Panc1 (cell line): ENCODE results near the gene ZNF324. TPM values are rescaled to one million over a fixed set of nuclear protein-coding genes. Genes with fewer than 3 reads are reported as not detected.
"Not testable (repeated sequence)": the region's sequence is repeated elsewhere in the genome, so short reads cannot be mapped to it uniquely, and the experiment has no call there.

ENCODE experiments used
- ATAC-seq: fragments of 200-7000 bp; cut with Tn5 transposase; 2 replicates; pipeline ENCODE4 v1.9.1; 2020; ENCODE audit warnings: mild to moderate bottlenecking, moderate library complexity
- BruUV-seq: library from RNA; stranded (reverse); fragments of 400-500 nt; replicated peaks from 2 replicates; lab custom pipeline; 2021; lab: Mats Ljungman, UMichigan
- CTCF ChIA-PET: fragments of 300-600 bp; sonication (Branson Sonifier 250); formaldehyde crosslinking; loops from one replicate; lab custom pipeline; 2022; ENCODE audit warnings: antibody characterized with exemption; lab: Charles Lee
- POLR2A ChIA-PET: fragments of 300-600 bp; sonication (Branson Sonifier 250); formaldehyde crosslinking; loops from one replicate; lab custom pipeline; 2022; ENCODE audit warnings: antibody characterized with exemption; lab: Charles Lee
- DNase-seq: peaks from one replicate; pipeline ENCODE4 v3.0.0-alpha.2; 2010; ENCODE audit warnings: low read depth, low spot score
- H3K27ac ChIP-seq: 2 replicates; pipeline ENCODE4 v1.5.1; 2011; ENCODE audit warnings: mild to moderate bottlenecking, low read length, inconsistent platforms
- H3K27me3 ChIP-seq: fragments of 200-500 bp; sonication (Bioruptor generic); 2 replicates; pipeline ENCODE4 v1.6.0; 2014; ENCODE audit warnings: low read length, inconsistent platforms; ENCODE audit not compliant: control insufficient read depth, insufficient read depth
- H3K36me3 ChIP-seq: fragments of 200-500 bp; sonication (Bioruptor generic); 2 replicates; pipeline ENCODE4 v1.5.1; 2014; ENCODE audit warnings: inconsistent platforms, mild to moderate bottlenecking, low read length, moderate library complexity; ENCODE audit not compliant: control insufficient read depth, insufficient read depth
- H3K4me1 ChIP-seq: 2 replicates; pipeline ENCODE4 v1.5.1; 2011; ENCODE audit warnings: inconsistent platforms, mild to moderate bottlenecking, low read length, moderate library complexity; ENCODE audit not compliant: control insufficient read depth, insufficient read depth
- H3K4me3 ChIP-seq, 2 experiments: 2 replicates each; pipeline ENCODE4 v1.5.1; 2011 to 2012; ENCODE audit warnings: low read depth in 2 of 2, low read length in 2 of 2, mild to moderate bottlenecking in 2 of 2, inconsistent platforms in 1 of 2, moderate library complexity in 1 of 2
- H3K9me3 ChIP-seq: fragments of 200-500 bp; sonication (Bioruptor generic); 2 replicates; pipeline ENCODE4 v1.5.1; 2014; ENCODE audit warnings: low read depth, mild to moderate bottlenecking, inconsistent platforms, low read length, moderate library complexity; ENCODE audit not compliant: control insufficient read depth, insufficient read depth
- POLR2AphosphoS5 ChIP-seq: IDR thresholded peaks from 2 replicates; pipeline ENCODE4 v1.6.1; 2012; ENCODE audit warnings: mild to moderate bottlenecking, low read depth, low read length, moderate library complexity
- SIN3A ChIP-seq: IDR thresholded peaks from 2 replicates; pipeline ENCODE4 v1.6.1; 2012; ENCODE audit warnings: low read depth, mild to moderate bottlenecking, low read length, moderate library complexity, borderline replicate concordance; ENCODE audit not compliant: insufficient read depth
- TCF7L2 ChIP-seq: IDR thresholded peaks from 2 replicates; pipeline ENCODE4 v1.6.1; 2011; ENCODE audit warnings: mild to moderate bottlenecking, low read depth, low read length, inconsistent platforms
- in situ Hi-C: cut with HindIII; loops from 2 replicates; pipeline ENCODE4 v1.10.0; 2016; ENCODE audit warnings: low sequenced_read_pairs, low pct_unique_long_range_greater_than_20kb
- intact Hi-C: fragments of 100-400 bp; cut with micrococcal nuclease; formaldehyde crosslinking; loops from one replicate; pipeline ENCODE4 v1.10.0; 2022; ENCODE audit not compliant: unreplicated experiment
- total RNA-seq: library from RNA; stranded (reverse); gene quantifications from one replicate; pipeline ENCODE4 v1.2.1, GENCODE V29; 2021; ENCODE audit not compliant: unreplicated experiment
- TF ChIP-seq, protein P1 (sequence below), 2 experiments: IDR thresholded peaks; 2 replicates each; pipeline ENCODE4 v1.6.1; 2011 to 2012; ENCODE audit warnings: low read depth in 2 of 2, control low read depth in 1 of 2, low read length in 1 of 2, mild to moderate bottlenecking in 1 of 2, moderate library complexity in 1 of 2; ENCODE audit not compliant: insufficient read depth in 1 of 2
- TF ChIP-seq, protein P2 (sequence below): fragments of 450-650 bp; IDR thresholded peaks from 2 replicates; pipeline ENCODE4 v1.5.1; 2017; ENCODE audit warnings: mild to moderate bottlenecking

Gene ZNF324
- total RNA-seq, 1 experiment from 2014 or later, result 12.8 TPM

DNA sequence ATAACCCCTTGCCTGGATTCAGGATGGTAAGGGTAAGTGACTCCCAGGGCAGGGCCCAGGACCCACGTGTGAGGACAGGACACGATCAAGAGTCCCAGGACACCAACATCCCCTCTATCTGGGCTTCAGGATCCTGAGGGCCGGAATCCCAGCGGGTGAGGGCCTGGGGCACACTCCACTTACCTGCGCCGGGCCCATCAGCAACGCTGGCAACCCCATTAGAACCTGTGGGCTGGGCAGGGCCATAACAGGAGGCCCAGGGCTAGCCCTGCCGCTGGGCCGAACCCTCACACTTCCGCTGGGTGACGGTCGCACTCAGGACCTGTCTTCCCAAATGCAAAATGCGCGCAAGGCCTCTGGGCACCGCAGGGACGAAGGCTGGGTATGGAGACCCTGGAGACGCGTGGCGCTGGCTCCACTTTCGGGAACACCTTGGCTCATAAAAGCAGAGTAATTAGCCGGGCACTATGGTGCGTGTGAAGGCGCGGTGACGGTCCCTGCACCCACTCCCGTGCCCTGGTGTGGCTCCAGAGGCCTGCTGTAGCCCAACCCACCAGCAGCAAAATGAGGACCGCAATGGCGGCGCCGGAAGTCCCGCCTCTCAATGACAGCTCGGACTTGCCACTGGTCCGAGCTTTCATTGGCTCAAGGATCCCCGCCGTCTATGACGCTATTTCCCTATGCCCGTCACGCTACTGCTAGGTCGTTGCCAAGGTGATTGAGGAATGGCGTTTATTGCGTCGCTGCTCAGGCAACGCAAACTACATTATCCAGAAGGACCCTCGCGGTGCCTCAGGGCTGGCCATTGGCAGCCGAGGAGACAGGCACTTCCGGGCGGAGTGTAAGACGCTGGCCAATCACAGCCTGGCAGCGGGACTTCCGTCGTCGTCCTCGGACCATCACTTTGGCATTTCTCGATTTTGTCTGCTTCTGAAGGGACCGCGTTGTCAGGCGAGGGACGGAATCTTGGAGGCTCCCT, 27.0 kb upstream of the ZNF324 start, which contains the start of gene ZNF132:
ZNF132 (minus strand) TSS at position 578 of the 979 bp plus-strand sequence; CDS start at position 246, 332 bp downstream.
- Histone ChIP-seq H3K9me3 (peaks cover 7% of the 10 kb centered on the region), H3K27ac (no peak within 1 kb of the TSS), H3K27me3 (no peaks in the 10 kb centered on the region), H3K4me1 (no peaks in the 10 kb centered on the region), H3K4me3 (peak within 1 kb of the TSS in 1 of 2 experiments; percentile 29; a peak in 1 of 4 replicates), H3K36me3 (no peaks in the 10 kb centered on the region)
- ATAC-seq (no peak), DNase-seq (no peak)
- CTCF ChIA-PET, result interaction anchor here (0.6 kb wide), 1 partner anchor 22 kb away, joined by 3 read pairs; no protein-coding TSS in a partner anchor
- TF ChIP-seq POLR2AphosphoS5 (no peak), TCF7L2 (no peak), SIN3A (no peak)
- TF ChIP-seq, protein P1, sequence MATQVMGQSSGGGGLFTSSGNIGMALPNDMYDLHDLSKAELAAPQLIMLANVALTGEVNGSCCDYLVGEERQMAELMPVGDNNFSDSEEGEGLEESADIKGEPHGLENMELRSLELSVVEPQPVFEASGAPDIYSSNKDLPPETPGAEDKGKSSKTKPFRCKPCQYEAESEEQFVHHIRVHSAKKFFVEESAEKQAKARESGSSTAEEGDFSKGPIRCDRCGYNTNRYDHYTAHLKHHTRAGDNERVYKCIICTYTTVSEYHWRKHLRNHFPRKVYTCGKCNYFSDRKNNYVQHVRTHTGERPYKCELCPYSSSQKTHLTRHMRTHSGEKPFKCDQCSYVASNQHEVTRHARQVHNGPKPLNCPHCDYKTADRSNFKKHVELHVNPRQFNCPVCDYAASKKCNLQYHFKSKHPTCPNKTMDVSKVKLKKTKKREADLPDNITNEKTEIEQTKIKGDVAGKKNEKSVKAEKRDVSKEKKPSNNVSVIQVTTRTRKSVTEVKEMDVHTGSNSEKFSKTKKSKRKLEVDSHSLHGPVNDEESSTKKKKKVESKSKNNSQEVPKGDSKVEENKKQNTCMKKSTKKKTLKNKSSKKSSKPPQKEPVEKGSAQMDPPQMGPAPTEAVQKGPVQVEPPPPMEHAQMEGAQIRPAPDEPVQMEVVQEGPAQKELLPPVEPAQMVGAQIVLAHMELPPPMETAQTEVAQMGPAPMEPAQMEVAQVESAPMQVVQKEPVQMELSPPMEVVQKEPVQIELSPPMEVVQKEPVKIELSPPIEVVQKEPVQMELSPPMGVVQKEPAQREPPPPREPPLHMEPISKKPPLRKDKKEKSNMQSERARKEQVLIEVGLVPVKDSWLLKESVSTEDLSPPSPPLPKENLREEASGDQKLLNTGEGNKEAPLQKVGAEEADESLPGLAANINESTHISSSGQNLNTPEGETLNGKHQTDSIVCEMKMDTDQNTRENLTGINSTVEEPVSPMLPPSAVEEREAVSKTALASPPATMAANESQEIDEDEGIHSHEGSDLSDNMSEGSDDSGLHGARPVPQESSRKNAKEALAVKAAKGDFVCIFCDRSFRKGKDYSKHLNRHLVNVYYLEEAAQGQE (IDR thresholded peaks at IDR 0.05; ENCODE audit: insufficient read depth in 1 of 2, low read depth in 2 of 2, low read length in 1 of 2), result no peak
- TF ChIP-seq, protein P2, sequence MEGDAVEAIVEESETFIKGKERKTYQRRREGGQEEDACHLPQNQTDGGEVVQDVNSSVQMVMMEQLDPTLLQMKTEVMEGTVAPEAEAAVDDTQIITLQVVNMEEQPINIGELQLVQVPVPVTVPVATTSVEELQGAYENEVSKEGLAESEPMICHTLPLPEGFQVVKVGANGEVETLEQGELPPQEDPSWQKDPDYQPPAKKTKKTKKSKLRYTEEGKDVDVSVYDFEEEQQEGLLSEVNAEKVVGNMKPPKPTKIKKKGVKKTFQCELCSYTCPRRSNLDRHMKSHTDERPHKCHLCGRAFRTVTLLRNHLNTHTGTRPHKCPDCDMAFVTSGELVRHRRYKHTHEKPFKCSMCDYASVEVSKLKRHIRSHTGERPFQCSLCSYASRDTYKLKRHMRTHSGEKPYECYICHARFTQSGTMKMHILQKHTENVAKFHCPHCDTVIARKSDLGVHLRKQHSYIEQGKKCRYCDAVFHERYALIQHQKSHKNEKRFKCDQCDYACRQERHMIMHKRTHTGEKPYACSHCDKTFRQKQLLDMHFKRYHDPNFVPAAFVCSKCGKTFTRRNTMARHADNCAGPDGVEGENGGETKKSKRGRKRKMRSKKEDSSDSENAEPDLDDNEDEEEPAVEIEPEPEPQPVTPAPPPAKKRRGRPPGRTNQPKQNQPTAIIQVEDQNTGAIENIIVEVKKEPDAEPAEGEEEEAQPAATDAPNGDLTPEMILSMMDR, result no peak
- intact Hi-C loops, result no loop called here
- BruUV-seq, result no TSS peak
- POLR2A ChIA-PET, result no interaction called here
- in situ Hi-C loops, result no loop called here

DNA sequence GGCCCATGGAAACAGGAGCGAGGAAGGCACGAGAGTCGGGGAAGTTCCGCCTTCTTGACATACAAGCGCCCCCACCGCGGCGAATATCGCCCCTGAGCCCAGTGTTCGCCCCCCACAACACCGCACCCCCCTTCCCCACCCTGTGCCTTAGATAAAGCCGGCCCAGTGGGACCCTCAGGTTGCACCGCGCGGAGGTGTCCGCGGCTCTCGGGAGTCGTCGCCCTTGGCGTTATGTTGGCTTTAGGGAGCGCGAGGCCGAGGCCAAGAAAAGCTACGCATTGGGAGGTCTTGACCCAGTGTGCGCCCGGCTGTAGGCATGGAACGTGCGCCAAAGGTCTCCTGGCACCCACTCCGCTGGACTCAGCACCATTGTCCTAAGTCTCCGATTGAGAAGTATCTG, 26.3 kb upstream of the ZNF324 start:
- Histone ChIP-seq H3K27me3 (no peaks in the 10 kb centered on the region), H3K27ac (no peak overlapping the region), H3K4me1 (no peaks in the 10 kb centered on the region), H3K4me3 (peak overlapping the region in 1 of 2 experiments; percentile 15; a peak in 1 of 4 replicates), H3K36me3 (no peaks in the 10 kb centered on the region), H3K9me3 (peaks cover under 1% of the 10 kb centered on the region; the same call in 1 of the 2 replicates)
- intact Hi-C loops (no loop called here), in situ Hi-C loops (no loop called here)
- no peak for ATAC-seq
- TF ChIP-seq SIN3A, result no peak
- TF ChIP-seq, protein P2, result no peak
- TF ChIP-seq POLR2AphosphoS5, result no peak
- TF ChIP-seq, protein P1 (IDR thresholded peaks at IDR 0.05; ENCODE audit: insufficient read depth in 1 of 2, low read depth in 2 of 2, low read length in 1 of 2), result no peak
- TF ChIP-seq TCF7L2, result no peak
- ChIA-PET CTCF (interaction anchor here (0.6 kb wide), 1 partner anchor 22 kb away, joined by 3 read pairs; no protein-coding TSS in a partner anchor), POLR2A (no interaction called here)
- no peak for DNase-seq
- BruUV-seq, result no TSS peak

DNA sequence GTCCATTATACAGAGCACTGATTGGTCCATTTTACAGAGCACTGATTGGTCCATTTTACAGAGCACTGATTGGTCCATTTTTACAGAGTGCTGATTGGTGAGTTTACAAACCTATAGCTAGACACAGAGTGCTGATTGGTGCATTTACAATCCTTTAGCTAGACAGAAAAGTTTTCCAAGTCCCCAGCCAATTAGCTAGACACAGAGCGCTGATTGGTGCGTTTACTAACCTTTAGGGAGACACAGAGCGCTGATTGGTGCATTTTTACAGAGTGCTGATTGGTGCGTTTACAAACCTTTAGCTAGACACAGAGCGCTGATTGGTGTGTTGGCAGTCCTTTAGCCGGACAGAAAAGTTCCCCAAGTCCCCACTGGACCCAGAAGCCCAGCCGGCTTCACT, 23.9 kb upstream of the ZNF324 start:
- intact Hi-C loops, CTCF ChIA-PET, H3K27ac ChIP-seq, H3K36me3 ChIP-seq, H3K4me3 ChIP-seq, DNase-seq, POLR2A ChIA-PET, H3K27me3 ChIP-seq, H3K9me3 ChIP-seq, H3K4me1 ChIP-seq, BruUV-seq, in situ Hi-C loops, ATAC-seq: not testable (repeated sequence)
